ENCODE measurements around the gene ING4. TPM values are rescaled to one million over a fixed set of nuclear protein-coding genes. Genes with fewer than 3 reads are reported as not detected.

ING4 gene
- polyA plus RNA-seq, 1 of the 3 experiments (the other 2 are of a cell fraction) = 96.5 TPM

- CTCF ChIA-PET = interaction anchor here (0.9 to 2.0 kb wide), 4 partner anchors 9 to 46 kb away, joined by 3 to 4 read pairs (median 3); no protein-coding TSS in a partner anchor
Observed at GRCh38 chr12:6646276-6647082, 16.4 kb downstream of the ING4 start.

More at GRCh38 chr12:6646276-6647082, 16.4 kb downstream of the ING4 start:
- Histone ChIP-seq H3K9ac (no peak overlapping the region), H3K27me3 (ENCODE audit: insufficient read depth) (no peaks in the 10 kb centered on the region), H3K27ac (ENCODE audit: low read depth in 2 of 2, low read length in 1 of 2) (no peak overlapping the region), H3K4me1 (ENCODE audit: control insufficient read depth in 1 of 2, insufficient read depth in 2 of 2, low read depth in 1 of 2, low read length in 1 of 2) (no peaks in the 10 kb centered on the region), H3K9me3 (no peaks in the 10 kb centered on the region), H3K79me2 (ENCODE audit: insufficient read depth) (no peaks in the 10 kb centered on the region), H3K4me3 (ENCODE audit: low read depth in 2 of 2, low read length in 1 of 2) (no peak overlapping the region), H4K20me1 (ENCODE audit: insufficient read depth) (no peaks in the 10 kb centered on the region), H3K4me2 (no peak overlapping the region), H3F3A (replicated peaks; ENCODE audit: insufficient read depth) (no peaks in the 10 kb centered on the region), H3K36me3 (replicated peaks in 1 of 2; ENCODE audit: control insufficient read depth in 1 of 2, insufficient read depth in 2 of 2, low read length in 1 of 2) (peaks cover 0 to 13% of the 10 kb centered on the region in 2 experiments), H2AFZ (ENCODE audit: low read depth) (no peak overlapping the region), H3K9me2 (no peaks in the 10 kb centered on the region)
- POLR2A ChIA-PET = no interaction called here
- 94% methylated on average over 27 of the region's 28 CpGs for WGBS (ENCODE audit: low lambda C conversion rate)
- TF ChIP-seq GATA2 (CRISPR knock-in tag; IDR thresholded peaks at IDR 0.05) (no peak), FOXM1 (IDR thresholded peaks at IDR 0.05; ENCODE audit: low read depth) (no peak), NFIC (IDR thresholded peaks at IDR 0.05; ENCODE audit: borderline replicate concordance) (no peak), TCF12 (IDR thresholded peaks at IDR 0.05) (no peak), POLR2AphosphoS5 (IDR thresholded peaks at IDR 0.05; ENCODE audit: low read depth, low read length) (no peak), GABPA (IDR thresholded peaks at IDR 0.05; ENCODE audit: low read depth) (no peak), FOSL2 (IDR thresholded peaks at IDR 0.05; ENCODE audit: borderline replicate concordance, low read depth) (no peak), FOXJ3 (CRISPR knock-in tag; IDR thresholded peaks at IDR 0.05) (no peak), RFX5 (IDR thresholded peaks at IDR 0.05; ENCODE audit: low read length) (no peak), SIN3A (IDR thresholded peaks at IDR 0.05; ENCODE audit: borderline replicate concordance, low read depth, low read length) (no peak), CHD2 (IDR thresholded peaks at IDR 0.05; ENCODE audit: low read length, partially characterized antibody) (no peak), TEAD4 (IDR thresholded peaks at IDR 0.05; ENCODE audit: borderline replicate concordance, insufficient read depth) (no peak)
- TF ChIP-seq, protein P1, sequence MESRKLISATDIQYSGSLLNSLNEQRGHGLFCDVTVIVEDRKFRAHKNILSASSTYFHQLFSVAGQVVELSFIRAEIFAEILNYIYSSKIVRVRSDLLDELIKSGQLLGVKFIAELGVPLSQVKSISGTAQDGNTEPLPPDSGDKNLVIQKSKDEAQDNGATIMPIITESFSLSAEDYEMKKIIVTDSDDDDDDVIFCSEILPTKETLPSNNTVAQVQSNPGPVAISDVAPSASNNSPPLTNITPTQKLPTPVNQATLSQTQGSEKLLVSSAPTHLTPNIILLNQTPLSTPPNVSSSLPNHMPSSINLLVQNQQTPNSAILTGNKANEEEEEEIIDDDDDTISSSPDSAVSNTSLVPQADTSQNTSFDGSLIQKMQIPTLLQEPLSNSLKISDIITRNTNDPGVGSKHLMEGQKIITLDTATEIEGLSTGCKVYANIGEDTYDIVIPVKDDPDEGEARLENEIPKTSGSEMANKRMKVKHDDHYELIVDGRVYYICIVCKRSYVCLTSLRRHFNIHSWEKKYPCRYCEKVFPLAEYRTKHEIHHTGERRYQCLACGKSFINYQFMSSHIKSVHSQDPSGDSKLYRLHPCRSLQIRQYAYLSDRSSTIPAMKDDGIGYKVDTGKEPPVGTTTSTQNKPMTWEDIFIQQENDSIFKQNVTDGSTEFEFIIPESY (IDR thresholded peaks at IDR 0.05; ENCODE audit: borderline replicate concordance, low read depth) = no peak
- TF ChIP-seq, protein P2, sequence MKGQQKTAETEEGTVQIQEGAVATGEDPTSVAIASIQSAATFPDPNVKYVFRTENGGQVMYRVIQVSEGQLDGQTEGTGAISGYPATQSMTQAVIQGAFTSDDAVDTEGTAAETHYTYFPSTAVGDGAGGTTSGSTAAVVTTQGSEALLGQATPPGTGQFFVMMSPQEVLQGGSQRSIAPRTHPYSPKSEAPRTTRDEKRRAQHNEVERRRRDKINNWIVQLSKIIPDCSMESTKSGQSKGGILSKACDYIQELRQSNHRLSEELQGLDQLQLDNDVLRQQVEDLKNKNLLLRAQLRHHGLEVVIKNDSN (IDR thresholded peaks at IDR 0.05; ENCODE audit: borderline replicate concordance, low read depth) = no peak
- TF ChIP-seq, protein P3, sequence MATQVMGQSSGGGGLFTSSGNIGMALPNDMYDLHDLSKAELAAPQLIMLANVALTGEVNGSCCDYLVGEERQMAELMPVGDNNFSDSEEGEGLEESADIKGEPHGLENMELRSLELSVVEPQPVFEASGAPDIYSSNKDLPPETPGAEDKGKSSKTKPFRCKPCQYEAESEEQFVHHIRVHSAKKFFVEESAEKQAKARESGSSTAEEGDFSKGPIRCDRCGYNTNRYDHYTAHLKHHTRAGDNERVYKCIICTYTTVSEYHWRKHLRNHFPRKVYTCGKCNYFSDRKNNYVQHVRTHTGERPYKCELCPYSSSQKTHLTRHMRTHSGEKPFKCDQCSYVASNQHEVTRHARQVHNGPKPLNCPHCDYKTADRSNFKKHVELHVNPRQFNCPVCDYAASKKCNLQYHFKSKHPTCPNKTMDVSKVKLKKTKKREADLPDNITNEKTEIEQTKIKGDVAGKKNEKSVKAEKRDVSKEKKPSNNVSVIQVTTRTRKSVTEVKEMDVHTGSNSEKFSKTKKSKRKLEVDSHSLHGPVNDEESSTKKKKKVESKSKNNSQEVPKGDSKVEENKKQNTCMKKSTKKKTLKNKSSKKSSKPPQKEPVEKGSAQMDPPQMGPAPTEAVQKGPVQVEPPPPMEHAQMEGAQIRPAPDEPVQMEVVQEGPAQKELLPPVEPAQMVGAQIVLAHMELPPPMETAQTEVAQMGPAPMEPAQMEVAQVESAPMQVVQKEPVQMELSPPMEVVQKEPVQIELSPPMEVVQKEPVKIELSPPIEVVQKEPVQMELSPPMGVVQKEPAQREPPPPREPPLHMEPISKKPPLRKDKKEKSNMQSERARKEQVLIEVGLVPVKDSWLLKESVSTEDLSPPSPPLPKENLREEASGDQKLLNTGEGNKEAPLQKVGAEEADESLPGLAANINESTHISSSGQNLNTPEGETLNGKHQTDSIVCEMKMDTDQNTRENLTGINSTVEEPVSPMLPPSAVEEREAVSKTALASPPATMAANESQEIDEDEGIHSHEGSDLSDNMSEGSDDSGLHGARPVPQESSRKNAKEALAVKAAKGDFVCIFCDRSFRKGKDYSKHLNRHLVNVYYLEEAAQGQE (IDR thresholded peaks at IDR 0.05; ENCODE audit: low read depth, low read length) = no peak
- peak; percentile 21 for DNase-seq

Data from SK-N-SH (cell line).